HFF-Myc (cell line): ENCODE measurements around the gene SIRT2.

ENCODE experiments used
- DNase-seq: peaks from one replicate; pipeline ENCODE4 v3.0.0-alpha.2; 2011; ENCODE audit warnings: low read depth; ENCODE audit errors: extremely low read depth
- H3K4me3 ChIP-seq: replicated peaks from 2 replicates; pipeline ENCODE4 v1.5.1; 2011; ENCODE audit warnings: low read depth, mild to moderate bottlenecking, control low read depth, low read length
- TF ChIP-seq, protein P1 (sequence below): IDR thresholded peaks from 2 replicates; pipeline ENCODE4 v1.5.1; 2012; ENCODE audit warnings: mild to moderate bottlenecking, low read depth, low read length, control low read depth; ENCODE audit errors: missing control alignments

The SIRT2 gene

DNA sequence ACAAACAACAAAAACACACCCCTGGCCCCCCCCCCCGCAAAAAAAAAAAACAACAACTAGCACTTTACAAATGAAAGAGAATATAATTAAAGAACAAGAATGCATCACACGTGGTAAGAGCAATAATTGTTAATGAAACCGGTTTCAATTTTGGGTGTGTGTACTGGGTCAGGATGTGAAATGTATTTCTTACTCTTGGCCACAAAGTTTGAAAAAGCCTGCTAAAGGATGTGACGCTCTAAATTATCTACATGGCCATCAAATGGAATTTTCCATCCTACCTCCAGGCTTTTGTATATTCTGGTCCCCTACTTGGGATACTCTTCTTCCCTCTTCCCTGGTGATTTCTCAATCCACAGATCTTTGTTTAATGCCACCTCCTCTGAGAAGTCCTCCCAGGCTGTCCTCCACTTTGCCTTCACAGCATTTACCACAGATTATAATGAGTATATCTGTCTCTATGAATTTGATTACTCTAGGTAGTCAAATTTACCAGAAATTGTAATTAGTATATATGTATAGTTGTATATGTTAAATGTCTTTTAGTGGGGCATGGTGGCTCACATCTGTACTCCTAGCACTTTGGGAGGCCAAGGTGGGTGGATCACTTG lies 29.1 kb upstream of the SIRT2 start:
- TF ChIP-seq, protein P1, sequence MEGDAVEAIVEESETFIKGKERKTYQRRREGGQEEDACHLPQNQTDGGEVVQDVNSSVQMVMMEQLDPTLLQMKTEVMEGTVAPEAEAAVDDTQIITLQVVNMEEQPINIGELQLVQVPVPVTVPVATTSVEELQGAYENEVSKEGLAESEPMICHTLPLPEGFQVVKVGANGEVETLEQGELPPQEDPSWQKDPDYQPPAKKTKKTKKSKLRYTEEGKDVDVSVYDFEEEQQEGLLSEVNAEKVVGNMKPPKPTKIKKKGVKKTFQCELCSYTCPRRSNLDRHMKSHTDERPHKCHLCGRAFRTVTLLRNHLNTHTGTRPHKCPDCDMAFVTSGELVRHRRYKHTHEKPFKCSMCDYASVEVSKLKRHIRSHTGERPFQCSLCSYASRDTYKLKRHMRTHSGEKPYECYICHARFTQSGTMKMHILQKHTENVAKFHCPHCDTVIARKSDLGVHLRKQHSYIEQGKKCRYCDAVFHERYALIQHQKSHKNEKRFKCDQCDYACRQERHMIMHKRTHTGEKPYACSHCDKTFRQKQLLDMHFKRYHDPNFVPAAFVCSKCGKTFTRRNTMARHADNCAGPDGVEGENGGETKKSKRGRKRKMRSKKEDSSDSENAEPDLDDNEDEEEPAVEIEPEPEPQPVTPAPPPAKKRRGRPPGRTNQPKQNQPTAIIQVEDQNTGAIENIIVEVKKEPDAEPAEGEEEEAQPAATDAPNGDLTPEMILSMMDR, result no peak
- no peak for DNase-seq

DNA sequence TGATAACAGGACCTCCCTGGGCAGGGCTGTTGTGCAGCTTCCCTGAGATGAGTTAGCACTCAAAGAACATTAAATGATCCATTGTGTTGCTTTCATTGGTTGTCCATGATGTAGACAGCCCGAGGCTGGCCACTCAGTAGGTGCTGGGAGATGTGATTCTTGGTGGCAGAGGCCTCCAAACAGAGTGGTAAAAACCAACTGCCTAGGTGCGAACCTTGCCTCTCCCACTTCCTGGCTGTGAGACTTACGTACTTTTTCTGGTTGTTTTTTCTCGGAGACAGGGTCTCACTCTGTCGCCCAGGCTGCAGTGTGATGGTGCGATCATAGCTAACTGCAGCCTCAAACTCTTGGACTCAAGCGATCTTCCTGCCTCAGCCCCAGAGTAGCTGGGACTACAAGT lies 25.0 kb upstream of the SIRT2 start:
- TF ChIP-seq, protein P1, result no peak
- no peak for DNase-seq
- no peak overlapping the region for H3K4me3 ChIP-seq

More for the DNA sequence above, 29.1 kb upstream of the SIRT2 start:
- H3K4me3 ChIP-seq, result no peak overlapping the region

DNA sequence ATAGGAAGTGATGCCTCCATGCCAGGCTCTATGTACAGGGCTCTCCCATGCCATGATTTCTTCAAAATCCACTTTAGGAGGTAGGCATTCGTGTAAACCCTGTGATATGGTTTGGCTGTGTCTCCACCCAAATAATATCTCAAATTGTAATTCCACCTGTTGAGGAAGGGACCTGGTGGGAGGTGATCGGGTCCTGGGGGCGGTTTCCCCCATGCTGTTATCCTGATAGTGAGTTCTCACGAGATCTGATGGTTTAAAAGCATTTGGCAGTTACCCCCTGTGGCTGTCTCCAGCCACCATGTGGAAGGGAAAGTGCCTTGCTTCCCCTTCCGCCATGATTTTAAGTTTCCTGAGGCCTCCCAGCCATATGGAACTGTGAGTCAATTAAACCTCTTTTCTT lies 23.1 kb upstream of the SIRT2 start:
- TF ChIP-seq, protein P1, result no peak
- no peak for DNase-seq
- H3K4me3 ChIP-seq, result no peak overlapping the region

DNA sequence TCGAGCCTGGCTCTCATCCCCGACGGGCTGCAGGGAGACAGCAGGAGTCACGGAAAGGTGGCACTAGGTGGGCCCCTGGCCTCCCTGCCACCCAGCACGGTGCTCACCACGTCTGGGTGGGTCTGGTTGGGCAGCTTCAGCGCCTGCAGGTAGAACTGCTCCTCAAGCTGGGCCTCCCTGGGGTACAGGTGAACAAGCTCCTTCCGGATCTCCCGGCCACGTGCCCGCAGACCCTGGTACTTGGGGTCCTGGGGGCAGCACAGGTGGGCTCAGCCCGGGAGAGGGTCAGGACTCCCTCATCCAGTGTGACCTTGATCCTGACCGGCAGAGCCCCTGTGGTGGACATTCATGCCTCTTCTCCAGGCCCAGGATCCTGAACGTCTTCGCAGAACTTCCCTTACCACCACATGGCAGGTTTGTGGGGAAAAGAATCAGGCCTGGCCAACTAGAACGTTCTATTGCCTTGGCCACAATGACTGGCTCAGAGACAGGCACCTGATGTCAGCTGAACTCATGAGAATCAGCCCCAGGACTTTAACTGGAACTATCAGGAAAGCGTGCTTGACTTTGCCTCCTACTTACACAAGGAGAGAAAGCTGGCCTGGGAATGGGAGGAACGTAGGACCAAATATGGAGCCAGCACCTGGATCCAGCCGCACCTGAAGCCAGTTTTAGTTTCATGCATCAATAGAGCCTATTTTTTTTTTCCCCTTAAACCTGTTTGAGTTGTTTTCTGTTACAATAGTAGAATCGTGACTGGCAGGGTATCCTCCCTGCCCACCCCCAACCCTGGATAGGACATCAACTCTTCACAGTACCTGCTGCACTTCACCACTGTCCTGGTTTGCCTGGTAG lies 22.2 kb upstream of the SIRT2 start:
- TF ChIP-seq, protein P1, result no peak
- H3K4me3 ChIP-seq, result no peak overlapping the region
- no peak for DNase-seq

DNA sequence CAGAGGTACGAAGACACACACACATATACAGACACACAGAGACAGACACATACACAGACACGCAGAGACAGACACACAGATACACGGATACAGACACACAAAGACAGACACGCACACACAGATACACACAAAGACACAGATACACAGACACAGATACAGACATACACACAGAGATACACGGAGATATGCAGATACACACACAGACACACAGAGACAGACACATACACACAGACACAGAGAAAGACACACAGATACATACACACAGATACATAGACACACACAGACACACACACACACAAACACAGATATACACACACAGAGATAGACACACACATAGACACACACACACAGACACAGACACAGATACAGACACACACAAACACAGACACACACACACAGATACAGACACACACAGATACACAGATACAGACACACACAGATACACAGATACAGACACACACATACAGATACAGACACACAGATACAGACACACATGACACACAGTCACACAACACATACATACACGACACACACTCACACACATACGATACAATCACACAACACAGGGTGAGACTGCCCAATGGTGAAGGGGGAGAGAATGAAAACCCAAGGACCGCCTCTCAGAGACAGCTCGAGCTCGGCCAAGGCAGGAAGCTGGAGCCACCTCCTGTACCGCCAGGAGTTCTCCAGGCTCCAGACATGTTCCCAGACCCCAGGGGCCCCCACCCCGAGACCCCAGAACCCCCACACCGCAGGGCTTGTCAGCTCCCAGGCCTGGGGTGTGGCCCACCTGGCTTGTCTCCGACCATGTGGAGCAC lies 21.4 kb upstream of the SIRT2 start:
- TF ChIP-seq, protein P1, result no peak
- DNase-seq, result no peak
- no peak overlapping the region for H3K4me3 ChIP-seq

DNA sequence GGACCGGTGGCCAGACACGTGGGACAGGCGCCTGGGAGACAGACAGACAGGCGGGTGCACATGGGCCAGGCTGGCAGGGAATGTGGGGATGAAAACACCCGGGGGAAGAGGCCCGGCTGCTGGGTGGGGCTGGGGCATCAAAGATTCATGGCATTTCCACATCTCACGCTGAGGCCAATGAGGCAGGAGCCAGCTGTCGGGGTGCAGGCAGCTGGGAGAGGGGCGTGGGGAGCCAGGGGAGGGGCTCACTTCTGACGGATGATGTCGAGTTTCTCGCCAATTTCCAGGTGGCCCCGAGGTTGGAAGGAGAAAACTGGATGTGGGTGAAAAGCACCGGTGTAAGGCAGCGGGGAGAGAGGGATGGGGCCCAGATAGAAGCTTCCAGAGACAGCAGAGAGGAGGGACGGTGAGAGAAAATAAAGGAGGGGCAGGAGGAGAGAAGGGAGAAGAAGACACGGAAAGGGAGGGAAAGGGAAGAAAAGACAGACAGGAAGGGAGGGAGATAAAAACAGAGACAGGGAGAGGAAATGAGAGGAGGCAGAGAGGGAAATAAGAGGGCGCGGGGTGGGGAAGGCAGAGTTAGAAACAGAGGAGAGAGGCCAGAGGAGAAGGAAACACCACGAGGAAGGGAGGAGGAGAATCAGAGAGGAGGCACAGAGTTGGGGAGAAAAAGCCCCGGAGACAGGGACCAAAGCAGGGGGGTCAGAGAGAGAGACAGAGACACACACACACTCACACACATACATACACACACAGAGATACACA lies 20.6 kb upstream of the SIRT2 start:
- TF ChIP-seq, protein P1, result no peak
- DNase-seq, result no peak
- no peak overlapping the region for H3K4me3 ChIP-seq
